ENCODE data around the gene SRRM4. TPM values are rescaled to one million over a fixed set of nuclear protein-coding genes. Genes with fewer than 3 reads are reported as not detected.

Gene SRRM4
- total RNA-seq, 1 experiment from 2014 or later: 0.02 TPM

GRCh38 chr12:119102274-119102673, 120.9 kb downstream of the SRRM4 start:
- Histone ChIP-seq H3K27ac (ENCODE audit: low read depth, low read length) (no peak overlapping the region), H3K9ac (ENCODE audit: low read length) (no peak overlapping the region), H3K4me1 (ENCODE audit: control insufficient read depth in 1 of 2, insufficient read depth in 2 of 2, low read length in 2 of 2) (no peaks in the 10 kb centered on the region), H3K4me2 (ENCODE audit: low read length) (no peak overlapping the region), H3K4me3 (replicated peaks in 1 of 2; ENCODE audit: low read depth in 1 of 2, low read length in 2 of 2) (no peak overlapping the region), H2AFZ (ENCODE audit: low read depth, low read length, poor library complexity, severe bottlenecking) (no peak overlapping the region), H3K79me2 (ENCODE audit: insufficient read depth, low read length) (no peaks in the 10 kb centered on the region), H3K9me3 (ENCODE audit: control insufficient read depth in 1 of 2, insufficient read depth in 1 of 2, low read depth in 1 of 2, low read length in 2 of 2) (peaks cover 0 to 5% of the 10 kb centered on the region in 2 experiments; a peak in 1 of 4 replicates), H4K20me1 (ENCODE audit: insufficient read depth) (no peaks in the 10 kb centered on the region), H3K27me3 (ENCODE audit: insufficient read depth, low read length) (0 out of 2 replicates have a peak, but pooled peaks cover 5% of the 10 kb centered on the region), H3K36me3 (ENCODE audit: control insufficient read depth in 1 of 2, insufficient read depth in 2 of 2, low read length in 2 of 2) (no peaks in the 10 kb centered on the region), H3K9me2 (ENCODE audit: insufficient read depth) (no peaks in the 10 kb centered on the region)
- DNase-seq (ENCODE audit: low read depth, low spot score) (no peak), ATAC-seq (no peak)
- ChIA-PET CTCF (no interaction called here), POLR2A (no interaction called here), RAD21 (ENCODE audit: low non-redundant PET in 1 of 2, low total read pairs in 2 of 2, uncharacterized antibody in 2 of 2, unreplicated experiment in 2 of 2) (no interaction called here)
- intact Hi-C loops (cut with micrococcal nuclease): no loop called here
- no TSS peak for BruUV-seq (replicated peaks)
- TF ChIP-seq EZH2 (IDR thresholded peaks at IDR 0.05) (no peak), CEBPB (IDR thresholded peaks at IDR 0.05; ENCODE audit: low read depth) (no peak), ELF1 (IDR thresholded peaks at IDR 0.05; ENCODE audit: borderline replicate concordance, low read depth) (no peak), JUND (IDR thresholded peaks at IDR 0.05) (no peak), ZFX (IDR thresholded peaks at IDR 0.05) (no peak), MAX (IDR thresholded peaks at IDR 0.05) (no peak), ZBTB33 (IDR thresholded peaks at IDR 0.05; ENCODE audit: extremely low read depth, insufficient replicate concordance, low read length) (no peak)

GRCh38 chr12:119102714-119103113, 121.4 kb downstream of the SRRM4 start:
- no peak overlapping the region for H3K27ac ChIP-seq (ENCODE audit: low read depth, low read length)
- no peaks in the 10 kb centered on the region for H3K4me1 ChIP-seq (ENCODE audit: control insufficient read depth in 1 of 2, insufficient read depth in 2 of 2, low read length in 2 of 2)
- H3K4me3 ChIP-seq (replicated peaks in 1 of 2; ENCODE audit: low read depth in 1 of 2, low read length in 2 of 2): no peak overlapping the region
- H3K27me3 ChIP-seq (ENCODE audit: insufficient read depth, low read length): 0 out of 2 replicates have a peak, but pooled peaks cover 5% of the 10 kb centered on the region
- no peaks in the 10 kb centered on the region for H3K36me3 ChIP-seq (ENCODE audit: control insufficient read depth in 1 of 2, insufficient read depth in 2 of 2, low read length in 2 of 2)
- no peak overlapping the region for H2AFZ ChIP-seq (ENCODE audit: low read depth, low read length, poor library complexity, severe bottlenecking)
- intact Hi-C loops (cut with micrococcal nuclease): no loop called here
- H3K9me2 ChIP-seq (ENCODE audit: insufficient read depth): no peaks in the 10 kb centered on the region
- no peak overlapping the region for H3K4me2 ChIP-seq (ENCODE audit: low read length)
- H4K20me1 ChIP-seq (ENCODE audit: insufficient read depth): no peaks in the 10 kb centered on the region
- ChIA-PET RAD21 (ENCODE audit: low non-redundant PET in 1 of 2, low total read pairs in 2 of 2, uncharacterized antibody in 2 of 2, unreplicated experiment in 2 of 2) (no interaction called here), CTCF (no interaction called here), POLR2A (no interaction called here)
- BruUV-seq (replicated peaks): no TSS peak
- DNase-seq (ENCODE audit: low read depth, low spot score): no peak
- H3K79me2 ChIP-seq (ENCODE audit: insufficient read depth, low read length): no peaks in the 10 kb centered on the region
- no peak overlapping the region for H3K9ac ChIP-seq (ENCODE audit: low read length)
- peaks cover 0 to 5% of the 10 kb centered on the region in 2 experiments; a peak in 1 of 4 replicates for H3K9me3 ChIP-seq (ENCODE audit: control insufficient read depth in 1 of 2, insufficient read depth in 1 of 2, low read depth in 1 of 2, low read length in 2 of 2)
- ATAC-seq: no peak
- no peak for TF ChIP-seq REST (IDR thresholded peaks at IDR 0.05; ENCODE audit: low read depth)
- no peak for TF ChIP-seq CTCF (IDR thresholded peaks at IDR 0.05 in 2 of 3, conservative IDR thresholded peaks at IDR 0.05 in 1 of 3; ENCODE audit: borderline replicate concordance in 1 of 3, insufficient read depth in 1 of 3, low read depth in 2 of 3, low read length in 2 of 3)
- no peak for TF ChIP-seq EZH2 (IDR thresholded peaks at IDR 0.05)
- no peak for TF ChIP-seq SIN3A (IDR thresholded peaks at IDR 0.05; ENCODE audit: low read depth)
- TF ChIP-seq SP1 (IDR thresholded peaks at IDR 0.05; ENCODE audit: low read depth): no peak
- TF ChIP-seq ZFX (IDR thresholded peaks at IDR 0.05): no peak
- no peak for TF ChIP-seq ATF3 (IDR thresholded peaks at IDR 0.05)
- no peak for TF ChIP-seq JUND (IDR thresholded peaks at IDR 0.05)
- no peak for TF ChIP-seq EGR1 (IDR thresholded peaks at IDR 0.05; ENCODE audit: low read depth)

Measured in HCT116 (cell line).